HUES64 (cell line): ENCODE data around the gene TENM4.

Experiments used
- H3K27ac ChIP-seq: 2 replicates; pipeline ENCODE4 v1.7.0; 2013; ENCODE audit warnings: low read depth, low read length, inconsistent platforms
- H3K27me3 ChIP-seq: 2 replicates; pipeline ENCODE4 v1.6.1; 2013; ENCODE audit warnings: mild to moderate bottlenecking, low read length; ENCODE audit not compliant: insufficient read depth
- H3K36me3 ChIP-seq: 2 replicates; pipeline ENCODE4 v1.6.1; 2013; ENCODE audit warnings: mild to moderate bottlenecking, low read length; ENCODE audit not compliant: insufficient read depth
- H3K4me1 ChIP-seq: 2 replicates; pipeline ENCODE4 v1.6.1; 2013; ENCODE audit warnings: mild to moderate bottlenecking, low read length, moderate library complexity; ENCODE audit not compliant: insufficient read depth
- H3K4me3 ChIP-seq: 2 replicates; pipeline ENCODE4 v1.5.1; 2013; ENCODE audit warnings: mild to moderate bottlenecking, low read length, moderate library complexity
- H3K9ac ChIP-seq: 2 replicates; pipeline ENCODE4 v1.6.1; 2013; ENCODE audit warnings: mild to moderate bottlenecking, low read depth, low read length
- H3K9me3 ChIP-seq: 2 replicates; pipeline ENCODE4 v1.6.1; 2013; ENCODE audit warnings: low read depth, low read length; ENCODE audit not compliant: insufficient read depth
- WGBS: fragments of 150-250, 120-280 bp; methylation state at CpG from one replicate; pipeline ENCODE4 v1.1.7; 2013; ENCODE audit warnings: missing lambda C conversion rate; 5-methylcytosine and 5-hydroxymethylcytosine counted together

TENM4 gene

GRCh38 chr11:78690352-78690987 is 750.4 kb downstream of the TENM4 start:
- no peaks in the 10 kb centered on the region for H3K9me3 ChIP-seq

GRCh38 chr11:78689585-78690153 is 751.2 kb downstream of the TENM4 start:
- Histone ChIP-seq H3K9ac (no peak overlapping the region), H3K27me3 (no peaks in the 10 kb centered on the region), H3K27ac (no peak overlapping the region), H3K9me3 (no peaks in the 10 kb centered on the region), H3K4me3 (no peak overlapping the region), H3K36me3 (no peaks in the 10 kb centered on the region), H3K4me1 (peaks cover 21% of the 10 kb centered on the region)
- 87% methylated on average over 5 of the region's 5 CpGs for WGBS

More at GRCh38 chr11:78690352-78690987, 750.4 kb downstream of the TENM4 start:
- no peaks in the 10 kb centered on the region for H3K36me3 ChIP-seq
- H3K4me1 ChIP-seq, result peaks cover 21% of the 10 kb centered on the region
- H3K27ac ChIP-seq, result no peak overlapping the region
- H3K27me3 ChIP-seq, result no peaks in the 10 kb centered on the region
- 83% methylated on average over 2 of the region's 2 CpGs for WGBS
- no peak overlapping the region for H3K9ac ChIP-seq
- H3K4me3 ChIP-seq, result no peak overlapping the region

GRCh38 chr11:78689101-78689500 is 751.7 kb downstream of the TENM4 start:
- Histone ChIP-seq H3K4me1 (peaks cover 21% of the 10 kb centered on the region), H3K36me3 (no peaks in the 10 kb centered on the region), H3K4me3 (no peak overlapping the region), H3K27me3 (no peaks in the 10 kb centered on the region), H3K27ac (no peak overlapping the region), H3K9ac (no peak overlapping the region; the same call in 1 of the 2 replicates), H3K9me3 (no peaks in the 10 kb centered on the region)
- 84% methylated on average over 3 of the region's 3 CpGs for WGBS

- Histone ChIP-seq H3K9me3 (no peaks in the 10 kb centered on the region), H3K27me3 (no peaks in the 10 kb centered on the region), H3K9ac (no peak overlapping the region), H3K27ac (no peak overlapping the region), H3K4me3 (no peak overlapping the region), H3K36me3 (no peaks in the 10 kb centered on the region), H3K4me1 (peaks cover 25% of the 10 kb centered on the region)
- 92% methylated on average over 1 of the region's 1 CpG for WGBS
Observed at GRCh38 chr11:78688460-78688859, 752.4 kb downstream of the TENM4 start.

- H3K36me3 ChIP-seq, result no peaks in the 10 kb centered on the region
- peaks cover 25% of the 10 kb centered on the region for H3K4me1 ChIP-seq
- no peaks in the 10 kb centered on the region for H3K27me3 ChIP-seq
- no peak overlapping the region for H3K4me3 ChIP-seq
- 94% methylated on average over 2 of the region's 3 CpGs for WGBS
- H3K9ac ChIP-seq, result no peak overlapping the region
- H3K27ac ChIP-seq, result no peak overlapping the region
- H3K9me3 ChIP-seq, result no peaks in the 10 kb centered on the region
Observed at GRCh38 chr11:78685156-78685555, 755.7 kb downstream of the TENM4 start.

GRCh38 chr11:78684377-78684776 is 756.5 kb downstream of the TENM4 start:
- H3K9me3 ChIP-seq, result no peaks in the 10 kb centered on the region

GRCh38 chr11:78683774-78684173 is 757.1 kb downstream of the TENM4 start:
- Histone ChIP-seq H3K27me3 (no peaks in the 10 kb centered on the region), H3K36me3 (no peaks in the 10 kb centered on the region), H3K9ac (peak overlapping the region; percentile 59), H3K9me3 (no peaks in the 10 kb centered on the region), H3K4me1 (peaks cover 11% of the 10 kb centered on the region), H3K4me3 (peak overlapping the region; percentile 58), H3K27ac (no peak overlapping the region)
- 74% methylated on average over 4 of the region's 5 CpGs for WGBS

More at GRCh38 chr11:78684377-78684776, 756.5 kb downstream of the TENM4 start:
- H3K36me3 ChIP-seq, result no peaks in the 10 kb centered on the region
- H3K4me1 ChIP-seq, result peaks cover 17% of the 10 kb centered on the region
- no peaks in the 10 kb centered on the region for H3K27me3 ChIP-seq
- peak overlapping the region; percentile 58; the same call in 1 of the 2 replicates for H3K4me3 ChIP-seq
- H3K9ac ChIP-seq, result no peak overlapping the region
- 96% methylated on average over 1 of the region's 2 CpGs for WGBS
- H3K27ac ChIP-seq, result no peak overlapping the region

- Histone ChIP-seq H3K9me3 (no peaks in the 10 kb centered on the region), H3K27me3 (no peaks in the 10 kb centered on the region), H3K4me1 (no peaks in the 10 kb centered on the region), H3K4me3 (no peak overlapping the region), H3K27ac (no peak overlapping the region), H3K9ac (no peak overlapping the region), H3K36me3 (peaks cover 3% of the 10 kb centered on the region; the same call in 1 of the 2 replicates)
- WGBS, result 95% methylated on average over 23 of the region's 24 CpGs
Observed at GRCh38 chr11:78676026-78676557, 764.7 kb downstream of the TENM4 start.

- Histone ChIP-seq H3K9me3 (no peaks in the 10 kb centered on the region), H3K27me3 (no peaks in the 10 kb centered on the region), H3K36me3 (peaks cover 3% of the 10 kb centered on the region; the same call in 1 of the 2 replicates), H3K4me3 (no peak overlapping the region), H3K4me1 (no peaks in the 10 kb centered on the region), H3K9ac (no peak overlapping the region), H3K27ac (no peak overlapping the region)
- 93% methylated on average over 8 of the region's 9 CpGs for WGBS
Observed at GRCh38 chr11:78672850-78673620, 767.8 kb downstream of the TENM4 start.

- Histone ChIP-seq H3K4me1 (no peaks in the 10 kb centered on the region; the same call in 1 of the 2 replicates), H3K27me3 (no peaks in the 10 kb centered on the region), H3K4me3 (no peak overlapping the region), H3K9ac (no peak overlapping the region), H3K36me3 (peaks cover 3% of the 10 kb centered on the region; the same call in 1 of the 2 replicates), H3K9me3 (no peaks in the 10 kb centered on the region), H3K27ac (no peak overlapping the region)
- 96% methylated on average over 17 of the region's 17 CpGs for WGBS
Observed at GRCh38 chr11:78669249-78669648, 771.6 kb downstream of the TENM4 start.

- Histone ChIP-seq H3K4me1 (no peaks in the 10 kb centered on the region; the same call in 1 of the 2 replicates), H3K27me3 (no peaks in the 10 kb centered on the region), H3K4me3 (no peak overlapping the region), H3K9me3 (no peaks in the 10 kb centered on the region), H3K36me3 (peaks cover 3% of the 10 kb centered on the region; the same call in 1 of the 2 replicates), H3K27ac (no peak overlapping the region), H3K9ac (no peak overlapping the region)
- WGBS, result 84% methylated on average over 2 of the region's 2 CpGs
Observed at GRCh38 chr11:78667461-78667860, 773.4 kb downstream of the TENM4 start.
